HepG2 (cell line): ENCODE measurements around the gene BICRAL. TPM values are rescaled to one million over a fixed set of nuclear protein-coding genes. Genes with fewer than 3 reads are reported as not detected.

ENCODE experiments used
- AGO2 ChIP-seq: fragments of 200-400 bp; formaldehyde crosslinking; optimal IDR thresholded peaks from 2 replicates; pipeline ENCODE3; 2017; ENCODE audit warnings: mild to moderate bottlenecking, low read depth, low read length, moderate library complexity
- EZH2 ChIP-seq: conservative IDR thresholded peaks from 2 replicates; pipeline ENCODE4 v1.6.1; 2012; ENCODE audit warnings: mild to moderate bottlenecking, low read depth, low read length, moderate library complexity
- GABPA ChIP-seq, 2 experiments: IDR thresholded peaks; 2 replicates each; pipeline ENCODE4 v1.6.1; 2011 to 2016; ENCODE audit warnings: low read depth in 2 of 2, low read length in 1 of 2, missing biosample characterization in 1 of 2, missing genetic modification characterization in 1 of 2
- KDM1A ChIP-seq: IDR thresholded peaks from 2 replicates; pipeline ENCODE4 v1.6.1; 2016; ENCODE audit warnings: missing compliant biosample characterization
- MBD4 ChIP-seq: IDR thresholded peaks from 2 replicates; pipeline ENCODE4 v1.6.1; 2012; ENCODE audit warnings: low read length, inconsistent platforms, borderline replicate concordance
- MBNL3 ChIP-seq: fragments of 250-450 bp; sonication (Bioruptor Pico); conservative IDR thresholded peaks from 2 replicates; pipeline ENCODE4 v1.8.0; 2022; ENCODE audit warnings: mild to moderate bottlenecking, inconsistent platforms
- NCOA5 ChIP-seq: sonication (generic); formaldehyde crosslinking; IDR thresholded peaks from 2 replicates; pipeline ENCODE4 v1.4.0; 2020; ENCODE audit warnings: missing genetic modification reagents
- PHB2 ChIP-seq: fragments of 450-650 bp; IDR thresholded peaks from 2 replicates; pipeline ENCODE4 v1.6.1; 2018; ENCODE audit not compliant: partially characterized antibody
- POLR2AphosphoS2 ChIP-seq: IDR thresholded peaks from 2 replicates; pipeline ENCODE4 v1.6.1; 2011; ENCODE audit warnings: low read depth, low read length, improper control_type of control experiment
- POLR2G ChIP-seq: fragments of 200-400 bp; formaldehyde crosslinking; IDR thresholded peaks from 2 replicates; pipeline ENCODE4 v1.6.1; 2018; ENCODE audit warnings: mild to moderate bottlenecking, low read depth, low read length, moderate library complexity
- THAP11 ChIP-seq: IDR thresholded peaks from 2 replicates; pipeline ENCODE4 v1.6.1; 2016; ENCODE audit warnings: missing biosample characterization, missing genetic modification reagents
- TSC22D2 ChIP-seq: sonication (generic); formaldehyde crosslinking; IDR thresholded peaks from 2 replicates; pipeline ENCODE4 v1.5.1; 2020; ENCODE audit warnings: missing genetic modification reagents, mild to moderate bottlenecking, borderline replicate concordance
- XBP1 ChIP-seq: sonication (generic); formaldehyde crosslinking; IDR thresholded peaks from 2 replicates; pipeline ENCODE4 v1.5.0; 2020; ENCODE audit warnings: missing genetic modification reagents
- ZKSCAN1 ChIP-seq: fragments of 150-350 bp; IDR thresholded peaks from 2 replicates; pipeline ENCODE4 v1.6.1; 2014; ENCODE audit warnings: low read length
- ZNF234 ChIP-seq: sonication (generic); formaldehyde crosslinking; conservative IDR thresholded peaks from 2 replicates; pipeline ENCODE4 v1.5.1; 2020; ENCODE audit warnings: mild to moderate bottlenecking, missing genetic modification reagents
- ZNF326 ChIP-seq: sonication (generic); formaldehyde crosslinking; IDR thresholded peaks from 2 replicates; pipeline ENCODE4 v1.4.0; 2020; ENCODE audit warnings: missing genetic modification reagents, borderline replicate concordance
- ZNF724P ChIP-seq: sonication (generic); formaldehyde crosslinking; IDR thresholded peaks from 2 replicates; pipeline ENCODE4 v1.8.0; 2022; ENCODE audit warnings: missing genetic modification reagents, borderline replicate concordance
- ZNF737 ChIP-seq: sonication (generic); formaldehyde crosslinking; IDR thresholded peaks from 2 replicates; pipeline ENCODE4 v1.5.0; 2020; ENCODE audit warnings: missing genetic modification reagents, mild to moderate bottlenecking, borderline replicate concordance
- ZNF775 ChIP-seq: sonication (generic); formaldehyde crosslinking; IDR thresholded peaks from 2 replicates; pipeline ENCODE4 v1.4.0; 2020; ENCODE audit warnings: missing genetic modification reagents, mild to moderate bottlenecking, moderate library complexity, borderline replicate concordance
- polyA plus RNA-seq, 8 experiments: library from polyadenylated mRNA; depleted of rRNA in 3 of 8; stranded (reverse) in 7 of 8; unstranded in 1 of 8; fragments of >200 nt; fragmentation: Illumina TruSeq in 4 of 8; extraction: Trizol in 4 of 8; gene quantifications; 2 replicates each; pipeline versions ENCODE4 v1.2.1 to v1.2.3, GENCODE V29; 2011 to 2016; ENCODE audit warnings: low read depth in 4 of 8, missing spikeins in 1 of 8, mixed read lengths in 1 of 8; ENCODE audit not compliant: insufficient read depth in 1 of 8
- total RNA-seq, 5 experiments: library from RNA; depleted of rRNA; stranded (reverse); fragments of >200 nt; fragmentation: Illumina TruSeq; extraction: Trizol; gene quantifications; 2 replicates each; pipeline ENCODE4 v1.2.3, GENCODE V29; 2016; ENCODE audit warnings: low read depth in 1 of 5
- TF ChIP-seq, protein P1 (sequence below): sonication (generic); formaldehyde crosslinking; IDR thresholded peaks from 2 replicates; pipeline ENCODE4 v1.5.0; 2020; ENCODE audit warnings: missing genetic modification reagents
- TF ChIP-seq, protein P2 (sequence below): sonication (generic); formaldehyde crosslinking; IDR thresholded peaks from 2 replicates; pipeline ENCODE4 v1.4.0; 2020; ENCODE audit warnings: mild to moderate bottlenecking, missing genetic modification reagents
- TF ChIP-seq, protein P3 (sequence below): IDR thresholded peaks from 2 replicates; pipeline ENCODE4 v1.6.1; 2012; ENCODE audit warnings: low read length, improper control_type of control experiment
- TF ChIP-seq, protein P4 (sequence below): sonication (generic); formaldehyde crosslinking; conservative IDR thresholded peaks from 2 replicates; pipeline ENCODE4 v1.8.0; 2022; ENCODE audit warnings: missing genetic modification reagents

Gene BICRAL
- total and polyA plus RNA-seq, 2 of the 13 experiments (the other 11 are each of a cell fraction or from before 2014, with no cell fraction given): 5.0 to 13.5 TPM

DNA sequence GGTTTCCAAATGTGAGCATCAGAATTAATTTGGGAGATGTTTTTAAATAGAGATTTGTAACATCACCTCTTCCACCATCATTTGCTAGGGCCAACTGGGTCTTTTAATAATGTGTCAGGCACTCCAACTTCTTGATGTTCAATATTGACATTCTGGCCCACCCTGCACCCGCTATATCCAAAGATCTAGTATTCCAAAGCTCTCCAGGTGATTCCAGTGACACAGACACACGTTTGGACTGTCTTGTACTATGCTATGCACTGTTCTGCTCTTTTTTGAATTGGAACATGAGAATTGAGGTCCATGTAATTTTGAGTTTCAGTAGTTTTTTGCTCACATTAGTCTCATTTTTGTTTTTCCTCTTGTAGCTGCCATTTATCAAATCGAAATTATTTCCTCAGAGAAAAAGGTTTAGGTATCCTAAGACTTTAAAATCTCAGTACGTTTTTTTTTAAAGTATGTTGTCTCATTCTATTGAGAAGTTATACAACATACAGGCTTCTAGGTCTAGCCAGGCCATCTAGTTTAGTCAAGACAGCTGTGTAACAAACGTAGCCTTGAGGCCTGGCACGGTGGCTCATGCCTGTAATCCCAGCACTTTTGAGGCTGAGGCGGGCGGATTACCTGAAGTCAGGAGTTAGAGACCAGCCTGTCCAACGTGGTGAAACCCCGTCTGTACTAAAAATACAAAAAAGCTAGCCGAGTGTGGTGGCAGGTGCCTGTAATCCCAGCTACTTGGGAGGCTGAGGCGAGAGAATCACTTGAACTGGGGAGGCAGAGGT is 3.1 kb downstream of the BICRAL start (continued):
- TF ChIP-seq, protein P1, sequence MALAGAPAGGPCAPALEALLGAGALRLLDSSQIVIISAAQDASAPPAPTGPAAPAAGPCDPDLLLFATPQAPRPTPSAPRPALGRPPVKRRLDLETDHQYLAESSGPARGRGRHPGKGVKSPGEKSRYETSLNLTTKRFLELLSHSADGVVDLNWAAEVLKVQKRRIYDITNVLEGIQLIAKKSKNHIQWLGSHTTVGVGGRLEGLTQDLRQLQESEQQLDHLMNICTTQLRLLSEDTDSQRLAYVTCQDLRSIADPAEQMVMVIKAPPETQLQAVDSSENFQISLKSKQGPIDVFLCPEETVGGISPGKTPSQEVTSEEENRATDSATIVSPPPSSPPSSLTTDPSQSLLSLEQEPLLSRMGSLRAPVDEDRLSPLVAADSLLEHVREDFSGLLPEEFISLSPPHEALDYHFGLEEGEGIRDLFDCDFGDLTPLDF: no peak
- TF ChIP-seq ZNF737: no peak
- TF ChIP-seq POLR2AphosphoS2: peak; percentile 5; the same call in 1 of the 2 replicates
- TF ChIP-seq, protein P2, sequence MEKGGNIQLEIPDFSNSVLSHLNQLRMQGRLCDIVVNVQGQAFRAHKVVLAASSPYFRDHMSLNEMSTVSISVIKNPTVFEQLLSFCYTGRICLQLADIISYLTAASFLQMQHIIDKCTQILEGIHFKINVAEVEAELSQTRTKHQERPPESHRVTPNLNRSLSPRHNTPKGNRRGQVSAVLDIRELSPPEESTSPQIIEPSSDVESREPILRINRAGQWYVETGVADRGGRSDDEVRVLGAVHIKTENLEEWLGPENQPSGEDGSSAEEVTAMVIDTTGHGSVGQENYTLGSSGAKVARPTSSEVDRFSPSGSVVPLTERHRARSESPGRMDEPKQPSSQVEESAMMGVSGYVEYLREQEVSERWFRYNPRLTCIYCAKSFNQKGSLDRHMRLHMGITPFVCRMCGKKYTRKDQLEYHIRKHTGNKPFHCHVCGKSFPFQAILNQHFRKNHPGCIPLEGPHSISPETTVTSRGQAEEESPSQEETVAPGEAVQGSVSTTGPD (CRISPR knock-in tag): no peak
- no peak for TF ChIP-seq GABPA (IDR thresholded peaks at IDR 0.05; ENCODE audit: low read depth, low read length)
- peak; percentile 15; the same call in 1 of the 2 replicates for TF ChIP-seq GABPA (CRISPR knock-in tag; IDR thresholded peaks at IDR 0.05; ENCODE audit: low read depth)
- TF ChIP-seq, protein P3, sequence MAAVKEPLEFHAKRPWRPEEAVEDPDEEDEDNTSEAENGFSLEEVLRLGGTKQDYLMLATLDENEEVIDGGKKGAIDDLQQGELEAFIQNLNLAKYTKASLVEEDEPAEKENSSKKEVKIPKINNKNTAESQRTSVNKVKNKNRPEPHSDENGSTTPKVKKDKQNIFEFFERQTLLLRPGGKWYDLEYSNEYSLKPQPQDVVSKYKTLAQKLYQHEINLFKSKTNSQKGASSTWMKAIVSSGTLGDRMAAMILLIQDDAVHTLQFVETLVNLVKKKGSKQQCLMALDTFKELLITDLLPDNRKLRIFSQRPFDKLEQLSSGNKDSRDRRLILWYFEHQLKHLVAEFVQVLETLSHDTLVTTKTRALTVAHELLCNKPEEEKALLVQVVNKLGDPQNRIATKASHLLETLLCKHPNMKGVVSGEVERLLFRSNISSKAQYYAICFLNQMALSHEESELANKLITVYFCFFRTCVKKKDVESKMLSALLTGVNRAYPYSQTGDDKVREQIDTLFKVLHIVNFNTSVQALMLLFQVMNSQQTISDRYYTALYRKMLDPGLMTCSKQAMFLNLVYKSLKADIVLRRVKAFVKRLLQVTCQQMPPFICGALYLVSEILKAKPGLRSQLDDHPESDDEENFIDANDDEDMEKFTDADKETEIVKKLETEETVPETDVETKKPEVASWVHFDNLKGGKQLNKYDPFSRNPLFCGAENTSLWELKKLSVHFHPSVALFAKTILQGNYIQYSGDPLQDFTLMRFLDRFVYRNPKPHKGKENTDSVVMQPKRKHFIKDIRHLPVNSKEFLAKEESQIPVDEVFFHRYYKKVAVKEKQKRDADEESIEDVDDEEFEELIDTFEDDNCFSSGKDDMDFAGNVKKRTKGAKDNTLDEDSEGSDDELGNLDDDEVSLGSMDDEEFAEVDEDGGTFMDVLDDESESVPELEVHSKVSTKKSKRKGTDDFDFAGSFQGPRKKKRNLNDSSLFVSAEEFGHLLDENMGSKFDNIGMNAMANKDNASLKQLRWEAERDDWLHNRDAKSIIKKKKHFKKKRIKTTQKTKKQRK: no peak
- TF ChIP-seq MBNL3 (CRISPR knock-in tag): 0 out of 2 replicates have a peak, but pooled peaks have one; percentile 27
- no peak for TF ChIP-seq MBD4
- TF ChIP-seq NCOA5 (CRISPR knock-in tag): no peak
- no peak for TF ChIP-seq KDM1A
- TF ChIP-seq XBP1 (CRISPR knock-in tag): no peak
- TF ChIP-seq ZNF775 (CRISPR knock-in tag): no peak
- no peak for TF ChIP-seq PHB2
- peak; percentile 29 for TF ChIP-seq AGO2
- no peak for TF ChIP-seq ZNF234
- TF ChIP-seq THAP11 (CRISPR knock-in tag): no peak
- no peak for TF ChIP-seq EZH2
- TF ChIP-seq ZKSCAN1: no peak
- TF ChIP-seq, protein P4, sequence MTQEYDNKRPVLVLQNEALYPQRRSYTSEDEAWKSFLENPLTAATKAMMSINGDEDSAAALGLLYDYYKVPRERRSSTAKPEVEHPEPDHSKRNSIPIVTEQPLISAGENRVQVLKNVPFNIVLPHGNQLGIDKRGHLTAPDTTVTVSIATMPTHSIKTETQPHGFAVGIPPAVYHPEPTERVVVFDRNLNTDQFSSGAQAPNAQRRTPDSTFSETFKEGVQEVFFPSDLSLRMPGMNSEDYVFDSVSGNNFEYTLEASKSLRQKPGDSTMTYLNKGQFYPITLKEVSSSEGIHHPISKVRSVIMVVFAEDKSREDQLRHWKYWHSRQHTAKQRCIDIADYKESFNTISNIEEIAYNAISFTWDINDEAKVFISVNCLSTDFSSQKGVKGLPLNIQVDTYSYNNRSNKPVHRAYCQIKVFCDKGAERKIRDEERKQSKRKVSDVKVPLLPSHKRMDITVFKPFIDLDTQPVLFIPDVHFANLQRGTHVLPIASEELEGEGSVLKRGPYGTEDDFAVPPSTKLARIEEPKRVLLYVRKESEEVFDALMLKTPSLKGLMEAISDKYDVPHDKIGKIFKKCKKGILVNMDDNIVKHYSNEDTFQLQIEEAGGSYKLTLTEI (CRISPR knock-in tag): no peak
- no peak for TF ChIP-seq TSC22D2 (CRISPR knock-in tag)
- no peak for TF ChIP-seq ZNF326 (CRISPR knock-in tag)
- peak; percentile 57 for TF ChIP-seq POLR2G
- no peak for TF ChIP-seq ZNF724P
